Panc1 (cell line): Measurements from ENCODE around the gene IFFO2. TPM values are rescaled to one million over a fixed set of nuclear protein-coding genes. Genes with fewer than 3 reads are reported as not detected.
A peak's percentile ranks its signal among the peaks of the same experiment; 100 is the strongest.

Experiments used
- ATAC-seq: fragments of 200-7000 bp; cut with Tn5 transposase; 2 replicates; pipeline ENCODE4 v1.9.1; 2020; ENCODE audit warnings: mild to moderate bottlenecking, moderate library complexity
- BruUV-seq: library from RNA; stranded (reverse); fragments of 400-500 nt; replicated peaks from 2 replicates; lab custom pipeline; 2021; lab: Mats Ljungman, UMichigan
- CTCF ChIA-PET: fragments of 300-600 bp; sonication (Branson Sonifier 250); formaldehyde crosslinking; loops from one replicate; lab custom pipeline; 2022; ENCODE audit warnings: antibody characterized with exemption; lab: Charles Lee
- POLR2A ChIA-PET: fragments of 300-600 bp; sonication (Branson Sonifier 250); formaldehyde crosslinking; loops from one replicate; lab custom pipeline; 2022; ENCODE audit warnings: antibody characterized with exemption; lab: Charles Lee
- DNase-seq: peaks from one replicate; pipeline ENCODE4 v3.0.0-alpha.2; 2010; ENCODE audit warnings: low read depth, low spot score
- H3K27ac ChIP-seq: 2 replicates; pipeline ENCODE4 v1.5.1; 2011; ENCODE audit warnings: mild to moderate bottlenecking, low read length, inconsistent platforms
- H3K27me3 ChIP-seq: fragments of 200-500 bp; sonication (Bioruptor generic); 2 replicates; pipeline ENCODE4 v1.6.0; 2014; ENCODE audit warnings: low read length, inconsistent platforms; ENCODE audit not compliant: control insufficient read depth, insufficient read depth
- H3K36me3 ChIP-seq: fragments of 200-500 bp; sonication (Bioruptor generic); 2 replicates; pipeline ENCODE4 v1.5.1; 2014; ENCODE audit warnings: inconsistent platforms, mild to moderate bottlenecking, low read length, moderate library complexity; ENCODE audit not compliant: control insufficient read depth, insufficient read depth
- H3K4me1 ChIP-seq: 2 replicates; pipeline ENCODE4 v1.5.1; 2011; ENCODE audit warnings: inconsistent platforms, mild to moderate bottlenecking, low read length, moderate library complexity; ENCODE audit not compliant: control insufficient read depth, insufficient read depth
- H3K4me3 ChIP-seq, 2 experiments: 2 replicates each; pipeline ENCODE4 v1.5.1; 2011 to 2012; ENCODE audit warnings: low read depth in 2 of 2, low read length in 2 of 2, mild to moderate bottlenecking in 2 of 2, inconsistent platforms in 1 of 2, moderate library complexity in 1 of 2
- H3K9me3 ChIP-seq: fragments of 200-500 bp; sonication (Bioruptor generic); 2 replicates; pipeline ENCODE4 v1.5.1; 2014; ENCODE audit warnings: low read depth, mild to moderate bottlenecking, inconsistent platforms, low read length, moderate library complexity; ENCODE audit not compliant: control insufficient read depth, insufficient read depth
- POLR2AphosphoS5 ChIP-seq: IDR thresholded peaks from 2 replicates; pipeline ENCODE4 v1.6.1; 2012; ENCODE audit warnings: mild to moderate bottlenecking, low read depth, low read length, moderate library complexity
- SIN3A ChIP-seq: IDR thresholded peaks from 2 replicates; pipeline ENCODE4 v1.6.1; 2012; ENCODE audit warnings: low read depth, mild to moderate bottlenecking, low read length, moderate library complexity, borderline replicate concordance; ENCODE audit not compliant: insufficient read depth
- TCF7L2 ChIP-seq: IDR thresholded peaks from 2 replicates; pipeline ENCODE4 v1.6.1; 2011; ENCODE audit warnings: mild to moderate bottlenecking, low read depth, low read length, inconsistent platforms
- in situ Hi-C: cut with HindIII; loops from 2 replicates; pipeline ENCODE4 v1.10.0; 2016; ENCODE audit warnings: low sequenced_read_pairs, low pct_unique_long_range_greater_than_20kb
- intact Hi-C: fragments of 100-400 bp; cut with micrococcal nuclease; formaldehyde crosslinking; loops from one replicate; pipeline ENCODE4 v1.10.0; 2022; ENCODE audit not compliant: unreplicated experiment
- total RNA-seq: library from RNA; stranded (reverse); gene quantifications from one replicate; pipeline ENCODE4 v1.2.1, GENCODE V29; 2021; ENCODE audit not compliant: unreplicated experiment
- TF ChIP-seq, protein P1 (sequence below), 2 experiments: IDR thresholded peaks; 2 replicates each; pipeline ENCODE4 v1.6.1; 2011 to 2012; ENCODE audit warnings: low read depth in 2 of 2, control low read depth in 1 of 2, low read length in 1 of 2, mild to moderate bottlenecking in 1 of 2, moderate library complexity in 1 of 2; ENCODE audit not compliant: insufficient read depth in 1 of 2
- TF ChIP-seq, protein P2 (sequence below): fragments of 450-650 bp; IDR thresholded peaks from 2 replicates; pipeline ENCODE4 v1.5.1; 2017; ENCODE audit warnings: mild to moderate bottlenecking

IFFO2 gene
- total RNA-seq, 1 experiment from 2014 or later, result 59.4 TPM

DNA sequence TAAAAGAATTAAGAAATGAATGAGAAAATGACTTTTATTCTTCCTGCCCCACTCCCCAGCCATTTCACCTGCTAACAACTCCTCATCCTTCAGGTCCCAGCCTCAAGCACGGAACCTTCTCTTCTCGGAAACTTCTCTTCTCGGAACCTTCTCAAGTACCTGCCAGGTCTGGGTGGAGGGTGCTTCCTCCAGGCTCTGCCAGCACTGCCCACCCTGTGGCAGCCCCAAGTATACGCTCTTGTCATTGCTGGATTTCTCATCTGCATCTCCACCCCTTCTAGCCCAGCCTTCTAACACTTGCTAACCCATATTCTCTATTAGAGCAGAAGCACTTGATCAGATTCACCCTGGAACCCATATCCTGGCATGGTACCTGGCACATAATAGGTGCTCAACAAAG is 3.9 kb upstream of the IFFO2 start:
- ATAC-seq (no peak), DNase-seq (no peak)
- Histone ChIP-seq H3K27ac (no peak overlapping the region), H3K4me3 (no peak overlapping the region), H3K9me3 (no peaks in the 10 kb centered on the region), H3K36me3 (no peaks in the 10 kb centered on the region), H3K4me1 (peaks cover 8% of the 10 kb centered on the region), H3K27me3 (no peaks in the 10 kb centered on the region)
- ChIA-PET CTCF (no interaction called here), POLR2A (no interaction called here)
- in situ Hi-C loops, result no loop called here
- TF ChIP-seq TCF7L2 (no peak), POLR2AphosphoS5 (no peak), SIN3A (no peak)
- TF ChIP-seq, protein P1, sequence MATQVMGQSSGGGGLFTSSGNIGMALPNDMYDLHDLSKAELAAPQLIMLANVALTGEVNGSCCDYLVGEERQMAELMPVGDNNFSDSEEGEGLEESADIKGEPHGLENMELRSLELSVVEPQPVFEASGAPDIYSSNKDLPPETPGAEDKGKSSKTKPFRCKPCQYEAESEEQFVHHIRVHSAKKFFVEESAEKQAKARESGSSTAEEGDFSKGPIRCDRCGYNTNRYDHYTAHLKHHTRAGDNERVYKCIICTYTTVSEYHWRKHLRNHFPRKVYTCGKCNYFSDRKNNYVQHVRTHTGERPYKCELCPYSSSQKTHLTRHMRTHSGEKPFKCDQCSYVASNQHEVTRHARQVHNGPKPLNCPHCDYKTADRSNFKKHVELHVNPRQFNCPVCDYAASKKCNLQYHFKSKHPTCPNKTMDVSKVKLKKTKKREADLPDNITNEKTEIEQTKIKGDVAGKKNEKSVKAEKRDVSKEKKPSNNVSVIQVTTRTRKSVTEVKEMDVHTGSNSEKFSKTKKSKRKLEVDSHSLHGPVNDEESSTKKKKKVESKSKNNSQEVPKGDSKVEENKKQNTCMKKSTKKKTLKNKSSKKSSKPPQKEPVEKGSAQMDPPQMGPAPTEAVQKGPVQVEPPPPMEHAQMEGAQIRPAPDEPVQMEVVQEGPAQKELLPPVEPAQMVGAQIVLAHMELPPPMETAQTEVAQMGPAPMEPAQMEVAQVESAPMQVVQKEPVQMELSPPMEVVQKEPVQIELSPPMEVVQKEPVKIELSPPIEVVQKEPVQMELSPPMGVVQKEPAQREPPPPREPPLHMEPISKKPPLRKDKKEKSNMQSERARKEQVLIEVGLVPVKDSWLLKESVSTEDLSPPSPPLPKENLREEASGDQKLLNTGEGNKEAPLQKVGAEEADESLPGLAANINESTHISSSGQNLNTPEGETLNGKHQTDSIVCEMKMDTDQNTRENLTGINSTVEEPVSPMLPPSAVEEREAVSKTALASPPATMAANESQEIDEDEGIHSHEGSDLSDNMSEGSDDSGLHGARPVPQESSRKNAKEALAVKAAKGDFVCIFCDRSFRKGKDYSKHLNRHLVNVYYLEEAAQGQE (IDR thresholded peaks at IDR 0.05; ENCODE audit: insufficient read depth in 1 of 2, low read depth in 2 of 2, low read length in 1 of 2), result no peak
- TF ChIP-seq, protein P2, sequence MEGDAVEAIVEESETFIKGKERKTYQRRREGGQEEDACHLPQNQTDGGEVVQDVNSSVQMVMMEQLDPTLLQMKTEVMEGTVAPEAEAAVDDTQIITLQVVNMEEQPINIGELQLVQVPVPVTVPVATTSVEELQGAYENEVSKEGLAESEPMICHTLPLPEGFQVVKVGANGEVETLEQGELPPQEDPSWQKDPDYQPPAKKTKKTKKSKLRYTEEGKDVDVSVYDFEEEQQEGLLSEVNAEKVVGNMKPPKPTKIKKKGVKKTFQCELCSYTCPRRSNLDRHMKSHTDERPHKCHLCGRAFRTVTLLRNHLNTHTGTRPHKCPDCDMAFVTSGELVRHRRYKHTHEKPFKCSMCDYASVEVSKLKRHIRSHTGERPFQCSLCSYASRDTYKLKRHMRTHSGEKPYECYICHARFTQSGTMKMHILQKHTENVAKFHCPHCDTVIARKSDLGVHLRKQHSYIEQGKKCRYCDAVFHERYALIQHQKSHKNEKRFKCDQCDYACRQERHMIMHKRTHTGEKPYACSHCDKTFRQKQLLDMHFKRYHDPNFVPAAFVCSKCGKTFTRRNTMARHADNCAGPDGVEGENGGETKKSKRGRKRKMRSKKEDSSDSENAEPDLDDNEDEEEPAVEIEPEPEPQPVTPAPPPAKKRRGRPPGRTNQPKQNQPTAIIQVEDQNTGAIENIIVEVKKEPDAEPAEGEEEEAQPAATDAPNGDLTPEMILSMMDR, result no peak
- BruUV-seq, result no TSS peak
- intact Hi-C loops, result no loop called here

DNA sequence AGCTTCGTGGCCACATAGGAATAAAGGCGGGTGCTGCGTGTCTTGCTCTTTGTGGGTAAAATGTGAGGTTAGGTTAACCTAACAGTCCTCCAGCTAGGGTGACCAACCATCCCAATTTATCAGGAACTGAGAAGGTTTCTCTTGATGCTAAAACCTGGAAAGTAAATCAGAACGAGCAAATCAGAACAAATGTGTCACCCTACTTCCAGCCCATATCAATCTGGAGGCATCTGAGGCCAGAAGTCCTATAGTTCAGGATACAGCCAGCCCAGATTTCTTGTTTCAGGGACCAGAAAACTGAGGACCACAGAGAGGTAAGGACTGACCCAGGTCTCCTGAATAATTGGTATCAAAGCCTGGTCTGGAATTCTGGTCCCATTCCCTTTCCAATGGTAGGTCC is 3.1 kb upstream of the IFFO2 start:
- Histone ChIP-seq H3K4me3 (no peak overlapping the region), H3K4me1 (peaks cover 8% of the 10 kb centered on the region), H3K27ac (0 out of 2 replicates have a peak overlapping the region, but pooled peaks have one; percentile 11), H3K27me3 (no peaks in the 10 kb centered on the region), H3K9me3 (no peaks in the 10 kb centered on the region), H3K36me3 (no peaks in the 10 kb centered on the region)
- BruUV-seq, result no TSS peak
- TF ChIP-seq, protein P2, result no peak
- TF ChIP-seq, protein P1 (IDR thresholded peaks at IDR 0.05; ENCODE audit: insufficient read depth in 1 of 2, low read depth in 2 of 2, low read length in 1 of 2), result no peak
- TF ChIP-seq TCF7L2, result no peak
- no peak for TF ChIP-seq POLR2AphosphoS5
- no peak for TF ChIP-seq SIN3A
- in situ Hi-C loops, result no loop called here
- intact Hi-C loops, result loop anchor here (10.0 kb wide), 1 partner anchor 115 kb away; no protein-coding TSS in a partner anchor
- ChIA-PET POLR2A (interaction anchor here (0.6 kb wide), 1 partner anchor 10 kb away, joined by 3 read pairs; no protein-coding TSS in a partner anchor), CTCF (no interaction called here)
- ATAC-seq (no peak), DNase-seq (no peak)
